GM12891 (cell line): ENCODE data around the gene ANTXR2.
A peak's percentile ranks its signal among the peaks of the same experiment; 100 is the strongest.

Experiments used
- PAX5 ChIP-seq: IDR thresholded peaks from 2 replicates; pipeline ENCODE4 v1.6.1; 2011; ENCODE audit warnings: low read length, moderate library complexity, mild to moderate bottlenecking; ENCODE audit not compliant: insufficient read depth, severe bottlenecking
- POLR2A ChIP-seq: IDR thresholded peaks from 2 replicates; pipeline ENCODE4 v1.6.1; 2011; ENCODE audit warnings: low read depth, low read length, control low read depth
- POLR2AphosphoS5 ChIP-seq: IDR thresholded peaks from 2 replicates; pipeline ENCODE4 v1.6.1; 2011; ENCODE audit warnings: low read depth, low read length, control low read depth
- POU2F2 ChIP-seq: IDR thresholded peaks from 2 replicates; pipeline ENCODE4 v1.6.1; 2011; ENCODE audit warnings: low read depth, mild to moderate bottlenecking, control low read depth, low read length, moderate library complexity
- SPI1 ChIP-seq: IDR thresholded peaks from 2 replicates; pipeline ENCODE4 v1.6.1; 2011; ENCODE audit warnings: low read depth, low read length, control low read depth
- TAF1 ChIP-seq: IDR thresholded peaks from 2 replicates; pipeline ENCODE4 v1.6.1; 2011; ENCODE audit warnings: low read depth, low read length, control low read depth

DNA sequence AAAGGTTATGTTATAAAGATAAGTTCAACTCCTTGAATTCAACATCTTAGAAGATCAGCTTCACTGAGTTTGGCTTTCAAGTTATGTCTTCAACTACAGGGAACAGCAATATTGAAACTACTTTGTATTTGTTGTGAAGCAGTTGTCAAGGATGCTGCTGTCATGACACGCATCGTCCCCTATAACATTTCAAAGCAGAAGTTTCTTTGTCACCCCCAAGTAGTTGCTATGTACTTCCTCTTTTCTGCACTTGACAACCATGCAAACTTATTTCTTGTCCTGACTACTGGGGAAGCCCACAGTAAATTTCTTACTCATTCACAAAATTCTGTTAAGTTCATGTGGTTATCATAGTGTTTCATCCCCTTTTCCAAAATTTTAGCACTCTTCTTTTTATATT lies 14.3 kb downstream of the ANTXR2 start:
- TF ChIP-seq POLR2AphosphoS5 = no peak
- TF ChIP-seq POLR2A = no peak
- no peak for TF ChIP-seq TAF1
- peak; percentile 78 for TF ChIP-seq PAX5
- TF ChIP-seq SPI1 = peak; percentile 90
- TF ChIP-seq POU2F2 = peak; percentile 66; the same call in 1 of the 2 replicates
